Stimulated activated CD8-positive, alpha-beta memory T cell treated with anti-CD3 and anti-CD28 coated beads, Interleukin-7, amount 100 ng/mL, for 4 hours (primary cell): ENCODE data around the gene SPINK8.
A peak's percentile ranks its signal among the peaks of the same experiment; 100 is the strongest.
"Not testable (repeated sequence)": the region's sequence is repeated elsewhere in the genome, so short reads cannot be mapped to it uniquely, and the experiment has no call there.

ENCODE experiments used
- DNase-seq, 2 donors: peaks; one replicate each; pipeline ENCODE4 v3.0.0-alpha.2; 2020; ENCODE audit warnings: low read depth in 2 of 2

The SPINK8 gene

GRCh38 chr3:48331706-48332435 lies 1.6 kb downstream of the SPINK8 start:
- DNase-seq: not testable (repeated sequence)

- DNase-seq: no peak
These were observed 12.5 kb downstream of the SPINK8 start for GRCh38 chr3:48320996-48321395.

- no peak for DNase-seq
These were observed 14.6 kb downstream of the SPINK8 start for GRCh38 chr3:48318713-48319468.

GRCh38 chr3:48314542-48314941 lies 18.9 kb downstream of the SPINK8 start:
- DNase-seq: no peak

GRCh38 chr3:48306860-48307530 lies 26.5 kb downstream of the SPINK8 start:
- DNase-seq: no peak

GRCh38 chr3:48306290-48306689 lies 27.2 kb downstream of the SPINK8 start:
- no peak for DNase-seq

- DNase-seq: no peak
These were observed 28.1 kb downstream of the SPINK8 start for GRCh38 chr3:48305396-48305795.

GRCh38 chr3:48303021-48303420 lies 30.4 kb downstream of the SPINK8 start:
- no peak for DNase-seq

- DNase-seq: no peak
These were observed 31.7 kb downstream of the SPINK8 start for GRCh38 chr3:48301800-48302166.

- DNase-seq: peak; percentile 77 to 86
These were observed 32.3 kb downstream of the SPINK8 start, which contains the start of gene NME6 for GRCh38 chr3:48301020-48301799. Gene NME6, minus strand, starts transcription at chr3:48301367.

- no peak for DNase-seq
These were observed 33.4 kb downstream of the SPINK8 start for GRCh38 chr3:48299746-48300712.

- DNase-seq: no peak
These were observed 36.2 kb downstream of the SPINK8 start for GRCh38 chr3:48297111-48297810.

- no peak for DNase-seq
These were observed 36.8 kb downstream of the SPINK8 start for GRCh38 chr3:48296699-48297098.

GRCh38 chr3:48294611-48295263 lies 38.7 kb downstream of the SPINK8 start:
- no peak for DNase-seq

GRCh38 chr3:48289659-48290058 lies 43.8 kb downstream of the SPINK8 start:
- DNase-seq: no peak

- DNase-seq: no peak
These were observed 46.4 kb downstream of the SPINK8 start for GRCh38 chr3:48287034-48287433.

- no peak for DNase-seq
These were observed 47.2 kb downstream of the SPINK8 start for GRCh38 chr3:48286308-48286707.

- DNase-seq: no peak
These were observed 47.8 kb downstream of the SPINK8 start for GRCh38 chr3:48285675-48286074.

- no peak for DNase-seq
These were observed 48.3 kb downstream of the SPINK8 start for GRCh38 chr3:48285132-48285531.

GRCh38 chr3:48280881-48281280 lies 52.6 kb downstream of the SPINK8 start:
- no peak for DNase-seq
